SK-N-SH (cell line): ENCODE results near the gene TICAM2. TPM values are rescaled to one million over a fixed set of nuclear protein-coding genes. Genes with fewer than 3 reads are reported as not detected.

Source experiments
- CTCF ChIA-PET: fragments of 300-600, 350-600 bp; formaldehyde crosslinking; extraction: SDS; loops from one replicate; lab custom pipeline; 2021; lab: Yijun Ruan, JAX
- POLR2A ChIA-PET: fragments of 350-600 bp; sonication (Branson Sonifier 250); formaldehyde crosslinking; extraction: SDS; loops from one replicate; lab custom pipeline; 2020; ENCODE audit warnings: antibody characterized with exemption, inconsistent platforms; lab: Yijun Ruan, JAX
- DNase-seq: peaks from one replicate; pipeline ENCODE4 v3.0.0; 2012
- H2AFZ ChIP-seq: fragments of 200-600 bp; sonication (generic); 2 replicates; pipeline ENCODE4 v1.8.1; 2016; ENCODE audit warnings: antibody characterized with exemption, mild to moderate bottlenecking, low read depth
- H3F3A ChIP-seq: fragments of 200-600 bp; sonication (generic); replicated peaks from 2 replicates; pipeline ENCODE3; 2016; ENCODE audit warnings: antibody characterized with exemption, mild to moderate bottlenecking; ENCODE audit not compliant: insufficient read depth
- H3K27ac ChIP-seq, 2 experiments: fragments of 200-500 bp in 1 of 2; fragments of 200-600 bp in 1 of 2; sonication (Bioruptor generic) in 1 of 2; sonication (generic), shearing (Covaris generic) in 1 of 2; 2 replicates each; pipeline versions ENCODE4 v1.5.1 to v1.6.1; 2014 to 2016; ENCODE audit warnings: low read depth in 2 of 2, inconsistent platforms in 1 of 2, low read length in 1 of 2, mild to moderate bottlenecking in 1 of 2, mixed read lengths in 1 of 2
- H3K27me3 ChIP-seq: fragments of 200-600 bp; sonication (generic), shearing (Covaris generic); 2 replicates; pipeline ENCODE4 v1.6.1; 2016; ENCODE audit warnings: mixed run types; ENCODE audit not compliant: insufficient read depth
- H3K36me3 ChIP-seq, 2 experiments: fragments of 200-500 bp in 1 of 2; fragments of 200-600 bp in 1 of 2; sonication (Bioruptor generic) in 1 of 2; sonication (generic) in 1 of 2; replicated peaks in 1 of 2; 2 replicates each; pipeline versions ENCODE3 to v1.5.1; 2014 to 2016; ENCODE audit warnings: low read length in 1 of 2, mild to moderate bottlenecking in 1 of 2; ENCODE audit not compliant: insufficient read depth in 2 of 2, control insufficient read depth in 1 of 2
- H3K4me1 ChIP-seq, 2 experiments: fragments of 200-500 bp in 1 of 2; fragments of 200-600 bp in 1 of 2; sonication (Bioruptor generic) in 1 of 2; sonication (generic), shearing (Covaris generic) in 1 of 2; 2 replicates each; pipeline versions ENCODE4 v1.5.1 to v1.6.1; 2014 to 2016; ENCODE audit warnings: low read depth in 1 of 2, low read length in 1 of 2, mixed run types in 1 of 2; ENCODE audit not compliant: insufficient read depth in 2 of 2, control insufficient read depth in 1 of 2
- H3K4me2 ChIP-seq: fragments of 200-600 bp; sonication (generic), shearing (Covaris generic); 2 replicates; pipeline ENCODE4 v1.6.1; 2017; ENCODE audit warnings: mixed run types
- H3K4me3 ChIP-seq, 2 experiments: fragments of 200-500 bp in 1 of 2; fragments of 200-600 bp in 1 of 2; sonication (Bioruptor generic) in 1 of 2; sonication (generic), shearing (Covaris generic) in 1 of 2; 2 replicates each; pipeline versions ENCODE4 v1.5.1 to v1.8.1; 2014 to 2016; ENCODE audit warnings: low read depth in 2 of 2, inconsistent platforms in 1 of 2, low read length in 1 of 2, mild to moderate bottlenecking in 1 of 2, mixed read lengths in 1 of 2, moderate library complexity in 1 of 2
- H3K79me2 ChIP-seq: fragments of 200-600 bp; sonication (generic); 2 replicates; pipeline ENCODE4 v1.8.1; 2017; ENCODE audit warnings: mild to moderate bottlenecking; ENCODE audit not compliant: insufficient read depth
- H3K9ac ChIP-seq: fragments of 200-600 bp; sonication (generic); 2 replicates; pipeline ENCODE4 v1.6.1; 2017; ENCODE audit warnings: mixed run types
- H3K9me2 ChIP-seq: fragments of 200-600 bp; sonication (generic); 2 replicates; pipeline ENCODE4 v1.6.1; 2017; ENCODE audit warnings: mixed run types
- H3K9me3 ChIP-seq: fragments of 200-600 bp; sonication (generic); 2 replicates; pipeline ENCODE4 v1.6.1; 2017; ENCODE audit warnings: mixed run types, mild to moderate bottlenecking, moderate library complexity
- H4K20me1 ChIP-seq: fragments of 200-600 bp; sonication (generic); 2 replicates; pipeline ENCODE4 v1.6.1; 2017; ENCODE audit warnings: mild to moderate bottlenecking, mixed run types; ENCODE audit not compliant: insufficient read depth
- CHD2 ChIP-seq: fragments of 150-350 bp; IDR thresholded peaks from 2 replicates; pipeline ENCODE4 v1.6.1; 2018; ENCODE audit warnings: low read length; ENCODE audit not compliant: partially characterized antibody
- ELF1 ChIP-seq: IDR thresholded peaks from 2 replicates; pipeline ENCODE4 v1.4.0; 2012
- EZH2phosphoT487 ChIP-seq: fragments of 200-600 bp; sonication (generic); IDR thresholded peaks from 2 replicates; pipeline ENCODE4 v1.6.1; 2017; ENCODE audit warnings: low read depth, mixed run types, mild to moderate bottlenecking, antibody characterized with exemption, moderate library complexity, borderline replicate concordance
- GATA2 ChIP-seq: sonication (generic); formaldehyde crosslinking; IDR thresholded peaks from 2 replicates; pipeline ENCODE4 v1.5.0; 2020; ENCODE audit warnings: mild to moderate bottlenecking, missing genetic modification reagents
- JUND ChIP-seq: IDR thresholded peaks from 2 replicates; pipeline ENCODE4 v1.4.0; 2012
- MXI1 ChIP-seq: IDR thresholded peaks from 2 replicates; pipeline ENCODE4 v1.6.1; 2012; ENCODE audit warnings: mild to moderate bottlenecking, low read depth, low read length, improper control_type of control experiment
- NFIC ChIP-seq: IDR thresholded peaks from 2 replicates; pipeline ENCODE4 v1.4.0; 2012; ENCODE audit warnings: borderline replicate concordance
- PBX3 ChIP-seq: IDR thresholded peaks from 2 replicates; pipeline ENCODE4; 2012
- RFX5 ChIP-seq: IDR thresholded peaks from 2 replicates; pipeline ENCODE4 v1.6.1; 2012; ENCODE audit warnings: mild to moderate bottlenecking, improper control_type of control experiment, low read length
- RXRA ChIP-seq: IDR thresholded peaks from 2 replicates; pipeline ENCODE4 v1.4.0; 2012; ENCODE audit warnings: low read depth, mild to moderate bottlenecking, borderline replicate concordance
- WGBS: methylation state at CpG from one replicate; pipeline ENCODE4 v1.1.6; 2017; ENCODE audit warnings: low lambda C conversion rate; 5-methylcytosine and 5-hydroxymethylcytosine counted together
- polyA plus RNA-seq, 3 experiments: library from polyadenylated mRNA; depleted of rRNA; stranded (reverse); fragments of >200 nt; gene quantifications; 2 replicates each; pipeline ENCODE4 v1.2.3, GENCODE V29; 2012
- TF ChIP-seq, protein P1 (sequence below): IDR thresholded peaks from 2 replicates; pipeline ENCODE4 v1.4.0; 2012; ENCODE audit warnings: low read depth, borderline replicate concordance
- TF ChIP-seq, protein P2 (sequence below): IDR thresholded peaks from 2 replicates; pipeline ENCODE4 v1.4.0; 2012; ENCODE audit warnings: low read depth
- TF ChIP-seq, protein P3 (sequence below): fragments of 150-350 bp; IDR thresholded peaks from 2 replicates; pipeline ENCODE4 v1.6.1; 2017; ENCODE audit warnings: antibody characterized with exemption, low read length, low read depth, borderline replicate concordance

The TICAM2 gene
- polyA plus RNA-seq, 1 of the 3 experiments (the other 2 are of a cell fraction): not detected

GRCh38 chr5:115556276-115556675 is 46.0 kb downstream of the TICAM2 start:
- H3K4me2 ChIP-seq: no peak overlapping the region
- no peaks in the 10 kb centered on the region for H3K27me3 ChIP-seq
- no peaks in the 10 kb centered on the region for H3F3A ChIP-seq
- no peaks in the 10 kb centered on the region for H3K9me3 ChIP-seq
- POLR2A ChIA-PET: no interaction called here
- H2AFZ ChIP-seq: no peak overlapping the region
- no peaks in the 10 kb centered on the region for H4K20me1 ChIP-seq
- H3K9ac ChIP-seq: no peak overlapping the region
- H3K79me2 ChIP-seq: no peaks in the 10 kb centered on the region
- H3K4me3 ChIP-seq: no peak overlapping the region
- H3K27ac ChIP-seq: no peak overlapping the region
- no peak for DNase-seq
- WGBS: 77% methylated on average over 2 of the region's 2 CpGs
- CTCF ChIA-PET: no interaction called here
- H3K9me2 ChIP-seq: no peaks in the 10 kb centered on the region
- TF ChIP-seq PBX3 (no peak), ELF1 (no peak), RFX5 (no peak), JUND (no peak), NFIC (no peak), GATA2 (no peak), EZH2phosphoT487 (no peak)
- TF ChIP-seq, protein P1, sequence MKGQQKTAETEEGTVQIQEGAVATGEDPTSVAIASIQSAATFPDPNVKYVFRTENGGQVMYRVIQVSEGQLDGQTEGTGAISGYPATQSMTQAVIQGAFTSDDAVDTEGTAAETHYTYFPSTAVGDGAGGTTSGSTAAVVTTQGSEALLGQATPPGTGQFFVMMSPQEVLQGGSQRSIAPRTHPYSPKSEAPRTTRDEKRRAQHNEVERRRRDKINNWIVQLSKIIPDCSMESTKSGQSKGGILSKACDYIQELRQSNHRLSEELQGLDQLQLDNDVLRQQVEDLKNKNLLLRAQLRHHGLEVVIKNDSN: no peak
- TF ChIP-seq, protein P2, sequence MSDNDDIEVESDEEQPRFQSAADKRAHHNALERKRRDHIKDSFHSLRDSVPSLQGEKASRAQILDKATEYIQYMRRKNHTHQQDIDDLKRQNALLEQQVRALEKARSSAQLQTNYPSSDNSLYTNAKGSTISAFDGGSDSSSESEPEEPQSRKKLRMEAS: no peak
- TF ChIP-seq, all 33 proteins: peak for 0
- peaks cover 3 to 16% of the 10 kb centered on the region in 2 experiments; a peak in 2 of 4 replicates for H3K4me1 ChIP-seq
- no peaks in the 10 kb centered on the region for H3K36me3 ChIP-seq

DNA sequence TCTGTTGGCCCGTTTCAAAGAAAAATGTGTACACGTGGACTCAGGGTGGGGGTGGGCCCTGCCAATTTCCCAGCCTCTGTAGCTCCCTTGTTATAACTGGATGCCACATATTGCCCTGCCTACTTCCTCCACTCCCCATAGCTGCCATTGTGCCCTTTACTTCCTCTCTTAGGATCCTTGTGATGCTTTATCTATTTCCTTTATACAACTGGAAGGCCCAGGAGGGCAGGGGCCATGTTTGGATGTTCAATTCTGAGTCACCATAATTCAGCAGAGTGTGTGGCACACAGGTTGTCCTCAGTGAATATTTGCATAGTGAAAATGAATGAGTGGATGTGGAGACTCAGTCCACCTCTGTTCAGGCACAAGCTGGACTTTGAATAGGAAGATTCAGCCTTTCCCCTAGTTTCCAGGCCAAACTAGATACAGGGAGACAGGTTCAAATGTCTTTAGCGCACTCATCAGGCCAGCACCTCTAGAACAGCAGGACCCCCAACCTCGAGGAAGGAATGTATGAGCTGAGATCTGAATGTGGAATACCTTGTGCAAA is 47.1 kb downstream of the TICAM2 start:
- Histone ChIP-seq H3K27me3 (no peaks in the 10 kb centered on the region), H3F3A (no peaks in the 10 kb centered on the region), H3K4me2 (no peak overlapping the region), H3K79me2 (no peaks in the 10 kb centered on the region), H3K36me3 (no peaks in the 10 kb centered on the region), H3K9me2 (no peaks in the 10 kb centered on the region), H3K27ac (no peak overlapping the region), H4K20me1 (no peaks in the 10 kb centered on the region), H3K9ac (no peak overlapping the region), H3K9me3 (no peaks in the 10 kb centered on the region), H2AFZ (no peak overlapping the region), H3K4me3 (no peak overlapping the region), H3K4me1 (peaks cover 3 to 16% of the 10 kb centered on the region in 2 experiments; a peak in 2 of 4 replicates)
- WGBS: 70% methylated on average over 4 of the region's 4 CpGs
- CTCF ChIA-PET: no interaction called here
- DNase-seq: no peak
- POLR2A ChIA-PET: no interaction called here
- TF ChIP-seq RXRA: no peak
- no peak for TF ChIP-seq PBX3
- TF ChIP-seq, protein P3, sequence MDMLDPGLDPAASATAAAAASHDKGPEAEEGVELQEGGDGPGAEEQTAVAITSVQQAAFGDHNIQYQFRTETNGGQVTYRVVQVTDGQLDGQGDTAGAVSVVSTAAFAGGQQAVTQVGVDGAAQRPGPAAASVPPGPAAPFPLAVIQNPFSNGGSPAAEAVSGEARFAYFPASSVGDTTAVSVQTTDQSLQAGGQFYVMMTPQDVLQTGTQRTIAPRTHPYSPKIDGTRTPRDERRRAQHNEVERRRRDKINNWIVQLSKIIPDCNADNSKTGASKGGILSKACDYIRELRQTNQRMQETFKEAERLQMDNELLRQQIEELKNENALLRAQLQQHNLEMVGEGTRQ: no peak
- no peak for TF ChIP-seq GATA2
- TF ChIP-seq CHD2: no peak
- no peak for TF ChIP-seq MXI1
